ENCODE measurements around the gene CABCOCO1. TPM values are rescaled to one million over a fixed set of nuclear protein-coding genes. Genes with fewer than 3 reads are reported as not detected.

CABCOCO1 gene
- total RNA-seq, 4 donors from 2014 or later = 0.45 to 0.54 TPM; not detected in 2

DNA sequence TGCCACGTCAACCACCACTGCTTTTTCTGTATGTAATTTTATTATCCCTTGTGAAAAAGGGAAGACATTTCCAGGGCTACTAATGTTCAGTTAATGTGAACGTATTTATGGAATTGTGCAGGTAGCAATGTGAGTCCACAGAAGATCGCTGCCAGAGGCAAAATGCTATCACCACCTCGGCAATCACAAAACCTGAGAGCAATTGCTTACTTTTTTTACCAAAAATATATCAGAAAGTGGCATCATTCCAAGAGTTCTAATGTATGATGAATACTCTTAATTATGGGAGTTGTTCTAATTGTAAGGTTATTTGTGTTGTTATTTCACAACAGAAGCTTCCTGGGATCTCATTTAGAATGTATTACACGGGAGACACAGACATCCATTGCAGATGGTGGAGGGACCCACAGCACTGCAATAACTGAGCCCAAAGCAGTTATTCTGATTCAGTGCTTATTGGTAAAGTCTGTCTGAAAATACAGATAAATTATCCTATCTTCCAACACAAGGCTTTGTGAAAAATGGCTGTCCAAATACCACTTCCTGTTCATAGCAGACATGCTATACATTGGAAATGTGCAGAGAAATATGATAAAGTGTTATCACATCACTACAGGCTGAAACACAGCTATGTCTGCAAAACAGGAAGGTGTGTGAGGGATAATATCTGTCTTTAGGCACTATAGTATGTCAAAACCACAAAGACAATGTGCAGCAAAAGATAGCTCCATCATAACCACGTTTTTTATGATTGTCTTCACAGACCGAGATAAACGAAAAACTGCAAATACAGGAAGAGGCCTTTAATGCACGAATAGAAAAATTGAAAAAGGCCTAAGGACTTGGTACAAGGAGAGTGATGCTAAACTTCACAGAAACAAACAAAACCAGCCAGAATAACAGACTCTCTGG is 102.7 kb downstream of the CABCOCO1 start:
- DNase-seq = no peak
- H3K27me3 ChIP-seq = no peaks in the 10 kb centered on the region
- H3K36me3 ChIP-seq = no peaks in the 10 kb centered on the region
- H3K4me1 ChIP-seq = no peaks in the 10 kb centered on the region
- H3K27ac ChIP-seq = no peak overlapping the region
- 71% methylated on average over 9 of the region's 9 CpGs for WGBS, 2 donors
- no peak for TF ChIP-seq POLR2A (IDR thresholded peaks at IDR 0.05)
- TF ChIP-seq, protein P1, sequence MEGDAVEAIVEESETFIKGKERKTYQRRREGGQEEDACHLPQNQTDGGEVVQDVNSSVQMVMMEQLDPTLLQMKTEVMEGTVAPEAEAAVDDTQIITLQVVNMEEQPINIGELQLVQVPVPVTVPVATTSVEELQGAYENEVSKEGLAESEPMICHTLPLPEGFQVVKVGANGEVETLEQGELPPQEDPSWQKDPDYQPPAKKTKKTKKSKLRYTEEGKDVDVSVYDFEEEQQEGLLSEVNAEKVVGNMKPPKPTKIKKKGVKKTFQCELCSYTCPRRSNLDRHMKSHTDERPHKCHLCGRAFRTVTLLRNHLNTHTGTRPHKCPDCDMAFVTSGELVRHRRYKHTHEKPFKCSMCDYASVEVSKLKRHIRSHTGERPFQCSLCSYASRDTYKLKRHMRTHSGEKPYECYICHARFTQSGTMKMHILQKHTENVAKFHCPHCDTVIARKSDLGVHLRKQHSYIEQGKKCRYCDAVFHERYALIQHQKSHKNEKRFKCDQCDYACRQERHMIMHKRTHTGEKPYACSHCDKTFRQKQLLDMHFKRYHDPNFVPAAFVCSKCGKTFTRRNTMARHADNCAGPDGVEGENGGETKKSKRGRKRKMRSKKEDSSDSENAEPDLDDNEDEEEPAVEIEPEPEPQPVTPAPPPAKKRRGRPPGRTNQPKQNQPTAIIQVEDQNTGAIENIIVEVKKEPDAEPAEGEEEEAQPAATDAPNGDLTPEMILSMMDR (IDR thresholded peaks at IDR 0.05) = no peak
- no peaks in the 10 kb centered on the region for H3K9me3 ChIP-seq
- intact Hi-C loops (cut with DNase I) = no loop called here
- no peak overlapping the region for H3K4me3 ChIP-seq (replicated peaks in 1 of 3)

- Histone ChIP-seq H3K4me1 (no peaks in the 10 kb centered on the region), H3K9me3 (no peaks in the 10 kb centered on the region), H3K27me3 (no peaks in the 10 kb centered on the region), H3K27ac (no peak overlapping the region), H3K4me3 (replicated peaks in 1 of 3) (no peak overlapping the region), H3K36me3 (no peaks in the 10 kb centered on the region)
- no peak for DNase-seq
- intact Hi-C loops (cut with DNase I) = no loop called here
- 18 to 40% methylated on average over 1 of the region's 1 CpG for WGBS, 2 donors
- TF ChIP-seq POLR2A (IDR thresholded peaks at IDR 0.05) = no peak
- TF ChIP-seq, protein P1 (IDR thresholded peaks at IDR 0.05) = no peak
These were observed 104.2 kb downstream of the CABCOCO1 start for GRCh38 chr10:61766927-61767326.

DNA sequence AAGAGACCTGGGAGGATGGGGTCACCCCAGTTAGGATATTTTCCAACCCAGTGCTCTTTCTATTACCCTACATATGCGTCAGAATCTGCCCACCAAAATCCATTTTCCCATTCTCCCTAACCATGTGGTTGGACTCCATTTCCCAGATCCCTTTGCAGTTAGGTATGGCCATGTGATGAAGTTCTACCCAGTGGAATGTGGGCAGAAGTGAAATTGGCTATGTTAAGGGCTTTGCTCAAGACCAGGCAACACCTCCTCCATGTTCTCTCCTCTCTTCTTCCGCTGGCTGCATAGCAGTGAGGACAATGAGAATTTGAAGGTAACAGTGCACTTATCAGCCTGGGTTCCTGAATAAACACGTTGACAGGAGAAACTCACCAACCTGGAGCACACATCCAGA is 111.3 kb downstream of the CABCOCO1 start:
- TF ChIP-seq, protein P1 (IDR thresholded peaks at IDR 0.05) = no peak
- TF ChIP-seq POLR2A (IDR thresholded peaks at IDR 0.05) = no peak
- Histone ChIP-seq H3K9me3 (no peaks in the 10 kb centered on the region), H3K36me3 (no peaks in the 10 kb centered on the region), H3K27ac (no peak overlapping the region), H3K27me3 (no peaks in the 10 kb centered on the region), H3K4me1 (no peaks in the 10 kb centered on the region), H3K4me3 (replicated peaks in 1 of 3) (no peak overlapping the region)
- WGBS, 2 donors = 94 to 96% methylated on average over 3 of the region's 3 CpGs
- DNase-seq = no peak
- intact Hi-C loops (cut with DNase I) = no loop called here

- intact Hi-C loops (cut with DNase I) = no loop called here
- Histone ChIP-seq H3K9me3 (no peaks in the 10 kb centered on the region), H3K4me1 (peaks cover 0 to 3% of the 10 kb centered on the region in 2 donors), H3K36me3 (no peaks in the 10 kb centered on the region), H3K4me3 (replicated peaks in 1 of 3) (no peak overlapping the region), H3K27me3 (no peaks in the 10 kb centered on the region), H3K27ac (no peak overlapping the region)
- TF ChIP-seq, protein P1 (IDR thresholded peaks at IDR 0.05) = no peak
- TF ChIP-seq POLR2A (IDR thresholded peaks at IDR 0.05) = no peak
- WGBS, 2 donors = 63 to 67% methylated on average over 2 of the region's 2 CpGs
- no peak for DNase-seq
These were observed 112.4 kb downstream of the CABCOCO1 start for GRCh38 chr10:61775111-61775510.

DNA sequence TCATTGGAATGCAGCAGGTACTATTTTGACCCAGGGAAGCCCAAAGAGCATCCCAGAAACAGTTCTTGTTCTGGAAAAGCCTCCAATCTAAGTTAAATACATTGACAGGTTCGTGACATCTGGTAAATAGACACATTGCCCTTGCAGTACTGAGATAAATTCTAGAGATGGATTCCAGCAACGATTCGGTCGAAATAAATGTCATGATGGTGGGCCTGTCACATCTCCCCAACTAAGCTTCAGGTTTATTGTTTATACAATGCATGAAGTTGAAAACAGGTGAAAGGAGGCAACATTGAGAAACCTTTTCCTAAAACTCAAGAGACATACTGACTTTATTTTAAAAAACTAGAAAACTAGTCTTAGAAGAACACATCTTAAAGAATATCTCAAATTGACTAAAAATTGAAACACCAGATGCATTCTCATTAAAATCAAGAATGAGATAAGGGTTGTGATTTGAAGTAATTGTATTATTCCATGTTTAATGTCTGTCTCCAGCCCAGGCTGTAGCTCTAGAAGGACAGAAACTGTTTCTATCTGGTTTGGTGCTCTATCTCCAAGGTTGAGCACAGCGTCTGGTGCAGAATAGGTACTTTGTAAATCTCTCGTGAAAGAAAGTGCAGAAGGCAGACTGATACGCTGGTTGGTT is 114.0 kb downstream of the CABCOCO1 start:
- 81 to 89% methylated on average over 7 of the region's 7 CpGs for WGBS, 2 donors
- Histone ChIP-seq H3K4me1 (peaks cover 0 to 3% of the 10 kb centered on the region in 2 donors), H3K36me3 (no peaks in the 10 kb centered on the region), H3K4me3 (replicated peaks in 1 of 3) (no peak overlapping the region), H3K27ac (no peak overlapping the region), H3K9me3 (no peaks in the 10 kb centered on the region), H3K27me3 (no peaks in the 10 kb centered on the region)
- DNase-seq = no peak
- intact Hi-C loops (cut with DNase I) = no loop called here
- TF ChIP-seq, protein P1 (IDR thresholded peaks at IDR 0.05) = no peak
- no peak for TF ChIP-seq POLR2A (IDR thresholded peaks at IDR 0.05)

Data from thyroid gland (tissue), 4 donors.